Measurements from ENCODE around the gene CCSER1.

- TF ChIP-seq, protein P1, sequence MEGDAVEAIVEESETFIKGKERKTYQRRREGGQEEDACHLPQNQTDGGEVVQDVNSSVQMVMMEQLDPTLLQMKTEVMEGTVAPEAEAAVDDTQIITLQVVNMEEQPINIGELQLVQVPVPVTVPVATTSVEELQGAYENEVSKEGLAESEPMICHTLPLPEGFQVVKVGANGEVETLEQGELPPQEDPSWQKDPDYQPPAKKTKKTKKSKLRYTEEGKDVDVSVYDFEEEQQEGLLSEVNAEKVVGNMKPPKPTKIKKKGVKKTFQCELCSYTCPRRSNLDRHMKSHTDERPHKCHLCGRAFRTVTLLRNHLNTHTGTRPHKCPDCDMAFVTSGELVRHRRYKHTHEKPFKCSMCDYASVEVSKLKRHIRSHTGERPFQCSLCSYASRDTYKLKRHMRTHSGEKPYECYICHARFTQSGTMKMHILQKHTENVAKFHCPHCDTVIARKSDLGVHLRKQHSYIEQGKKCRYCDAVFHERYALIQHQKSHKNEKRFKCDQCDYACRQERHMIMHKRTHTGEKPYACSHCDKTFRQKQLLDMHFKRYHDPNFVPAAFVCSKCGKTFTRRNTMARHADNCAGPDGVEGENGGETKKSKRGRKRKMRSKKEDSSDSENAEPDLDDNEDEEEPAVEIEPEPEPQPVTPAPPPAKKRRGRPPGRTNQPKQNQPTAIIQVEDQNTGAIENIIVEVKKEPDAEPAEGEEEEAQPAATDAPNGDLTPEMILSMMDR (IDR thresholded peaks at IDR 0.05 in 8 of 11, conservative IDR thresholded peaks at IDR 0.05 in 3 of 11) = no peak
- TF ChIP-seq POLR2A (IDR thresholded peaks at IDR 0.05) = no peak
These were observed 642.1 kb downstream of the CCSER1 start for GRCh38 chr4:90769251-90769650.
